ENCODE data around the gene TSHZ3. TPM values are rescaled to one million over a fixed set of nuclear protein-coding genes. Genes with fewer than 3 reads are reported as not detected.
A peak's percentile ranks its signal among the peaks of the same experiment; 100 is the strongest.

Gene TSHZ3
- total and polyA plus RNA-seq, 11 donors: 0.88 to 11.5 (median 2.4) TPM

GRCh38 chr19:31260171-31260933, 88.9 kb downstream of the TSHZ3 start:
- Histone ChIP-seq H3K4me1 (peaks cover 0 to 17% (median 0%) of the 10 kb centered on the region in 12 donors), H3K27me3 (peaks cover 0 to 7% (median 0%) of the 10 kb centered on the region in 9 donors), H3K4me3 (no peak overlapping the region), H3K9me3 (no peaks in the 10 kb centered on the region), H3K27ac (no peak overlapping the region), H3K36me3 (no peaks in the 10 kb centered on the region)
- ATAC-seq (peak in 1 of 4 donors; percentile 32), DNase-seq (no peak)
- TF ChIP-seq CTCF (IDR thresholded peaks at IDR 0.05): no peak
- TF ChIP-seq POLR2A (IDR thresholded peaks at IDR 0.05): no peak
- 86 to 94% (median 92%) methylated on average over 7 of the region's 7 CpGs for WGBS, 4 donors
- intact Hi-C loops (cut with DNase I): no loop called here

GRCh38 chr19:31258211-31259052, 90.8 kb downstream of the TSHZ3 start:
- TF ChIP-seq CTCF (IDR thresholded peaks at IDR 0.05) (no peak), POLR2A (IDR thresholded peaks at IDR 0.05) (no peak)
- 60 to 61% (median 60%) methylated on average over 15 of the region's 15 CpGs for WGBS, 4 donors
- DNase-seq (no peak), ATAC-seq (no peak)
- intact Hi-C loops (cut with DNase I): no loop called here
- no peak overlapping the region for H3K27ac ChIP-seq
- H3K4me1 ChIP-seq: peaks cover 0 to 17% (median 0%) of the 10 kb centered on the region in 12 donors
- H3K9me3 ChIP-seq: no peaks in the 10 kb centered on the region
- H3K27me3 ChIP-seq: peaks cover 0 to 6% (median 0%) of the 10 kb centered on the region in 9 donors
- no peaks in the 10 kb centered on the region for H3K36me3 ChIP-seq
- no peak overlapping the region for H3K4me3 ChIP-seq

- no peak for DNase-seq
- no peak for ATAC-seq
- Histone ChIP-seq H3K27me3 (no peaks in the 10 kb centered on the region), H3K36me3 (no peaks in the 10 kb centered on the region), H3K9me3 (no peaks in the 10 kb centered on the region), H3K27ac (no peak overlapping the region), H3K4me1 (peaks cover 0 to 16% (median 0%) of the 10 kb centered on the region in 12 donors), H3K4me3 (no peak overlapping the region)
- TF ChIP-seq POLR2A (IDR thresholded peaks at IDR 0.05) (no peak), CTCF (IDR thresholded peaks at IDR 0.05) (no peak)
- intact Hi-C loops (cut with DNase I): no loop called here
- 78 to 85% (median 81%) methylated on average over 10 to 11 of the region's 11 CpGs for WGBS, 4 donors
Measured at GRCh38 chr19:31257426-31258130, 91.7 kb downstream of the TSHZ3 start.

Data from heart left ventricle (tissue), 16 donors.